HG03378 (cell line): ENCODE results near the gene ST8SIA6.

Source experiments
- ATAC-seq: cut with Tn5 transposase; IDR thresholded peaks from one replicate; pipeline ENCODE4 v1.9.1; 2021; ENCODE audit warnings: mild to moderate bottlenecking, moderate library complexity; ENCODE audit not compliant: unreplicated experiment

ST8SIA6 gene

DNA sequence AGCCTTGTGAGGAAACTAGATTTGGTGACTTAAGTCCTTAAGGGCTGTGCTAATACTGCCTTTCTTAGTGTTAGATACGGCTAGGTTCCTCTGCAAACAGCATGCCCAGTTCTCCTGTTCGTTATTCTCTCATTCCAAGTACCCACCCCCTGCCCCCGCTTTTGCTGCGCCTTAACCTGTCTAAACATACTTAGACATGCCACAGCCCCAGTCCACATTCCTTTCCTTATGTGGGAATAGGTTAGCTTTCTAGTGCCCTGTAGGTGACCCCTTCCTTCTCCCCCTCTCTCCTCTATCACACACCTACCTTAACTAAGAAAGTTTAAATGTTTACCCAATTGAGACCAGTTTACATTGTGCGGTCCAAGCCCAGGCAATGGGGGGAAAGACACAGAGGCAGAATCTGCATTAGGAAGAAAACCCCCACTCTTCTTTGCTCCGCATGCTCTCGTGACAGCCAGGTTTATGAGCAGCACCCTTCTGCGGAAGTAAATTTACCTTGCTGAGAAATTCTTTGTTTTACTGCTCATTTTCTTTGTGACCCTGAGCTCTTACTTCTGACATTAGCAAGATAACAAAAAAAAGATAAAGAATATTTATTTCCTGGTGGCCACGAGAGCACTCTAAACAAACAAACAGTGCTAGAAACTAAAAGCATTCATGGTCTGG lies 177.5 kb downstream of the ST8SIA6 start:
- no peak for ATAC-seq

DNA sequence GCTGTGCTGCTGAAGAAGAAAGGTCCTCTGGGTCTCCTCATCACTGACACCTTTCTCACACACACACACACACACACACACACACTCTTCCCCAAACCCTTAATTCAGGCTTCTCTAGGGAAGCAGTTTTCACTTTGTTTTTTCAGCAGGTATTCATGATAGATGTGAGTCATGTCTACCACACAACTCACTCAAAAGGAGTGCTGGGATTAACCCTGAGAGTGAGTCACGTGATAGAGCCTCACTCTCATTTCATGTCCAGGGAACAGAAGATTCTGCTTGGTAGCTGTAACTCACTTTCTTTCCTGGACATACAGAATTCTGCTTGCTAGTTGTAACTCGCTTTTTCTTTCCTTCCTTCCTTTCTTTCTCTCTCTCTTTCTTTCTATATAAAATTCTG lies 181.0 kb downstream of the ST8SIA6 start:
- ATAC-seq, result no peak

- no peak for ATAC-seq
Measured at GRCh38 chr10:17272648-17273047, 181.7 kb downstream of the ST8SIA6 start.
